Effector memory CD8-positive, alpha-beta T cell (primary cell): ENCODE measurements around the gene ZNF503.

ENCODE experiments used
- ATAC-seq: fragments of 150-1000 bp; cut with Tn5 transposase; replicated peaks from 2 replicates; pipeline ENCODE4 v1.10.0; 2021; ENCODE audit warnings: mild to moderate bottlenecking, moderate library complexity
- DNase-seq, 3 experiments: peaks; one replicate each; pipeline ENCODE4 v3.0.0; 2021
- H3K27ac Mint-ChIP-seq, 2 donors: one replicate each; pipeline ENCODE4 v1.8.0; 2022; ENCODE audit warnings: mild to moderate bottlenecking in 2 of 2, mixed read lengths in 2 of 2, moderate library complexity in 2 of 2
- H3K27me3 Mint-ChIP-seq, 2 donors: one replicate each; pipeline ENCODE4 v1.8.0; 2022; ENCODE audit warnings: mixed read lengths in 2 of 2
- H3K36me3 Mint-ChIP-seq: one replicate; pipeline ENCODE4 v1.8.0; 2022; ENCODE audit warnings: mild to moderate bottlenecking, moderate library complexity, mixed read lengths; ENCODE audit not compliant: insufficient read depth
- H3K4me1 Mint-ChIP-seq, 2 donors: one replicate each; pipeline ENCODE4 v1.8.0; 2022; ENCODE audit warnings: low read depth in 2 of 2, mixed read lengths in 2 of 2
- H3K4me3 Mint-ChIP-seq, 2 donors: one replicate each; pipeline ENCODE4 v1.8.0; 2022; ENCODE audit warnings: mild to moderate bottlenecking in 2 of 2, mixed read lengths in 2 of 2, moderate library complexity in 2 of 2
- H3K9me3 Mint-ChIP-seq, 2 donors: one replicate each; pipeline ENCODE4 v1.8.0; 2022; ENCODE audit warnings: mixed read lengths in 2 of 2

ZNF503 gene

GRCh38 chr10:75426880-75427279, 25.3 kb upstream of the ZNF503 start:
- H3K4me3 Mint-ChIP-seq: no peak overlapping the region

GRCh38 chr10:75425291-75426079, 23.9 kb upstream of the ZNF503 start:
- DNase-seq: no peak
- H3K4me3 Mint-ChIP-seq: no peak overlapping the region
- no peak overlapping the region for H3K27ac Mint-ChIP-seq
- H3K27me3 Mint-ChIP-seq: peaks cover 24 to 43% of the 10 kb centered on the region in 2 donors
- H3K36me3 Mint-ChIP-seq: no peaks in the 10 kb centered on the region
- H3K9me3 Mint-ChIP-seq: no peaks in the 10 kb centered on the region
- no peaks in the 10 kb centered on the region for H3K4me1 Mint-ChIP-seq
- no peak for ATAC-seq

More at GRCh38 chr10:75426880-75427279, 25.3 kb upstream of the ZNF503 start:
- H3K4me1 Mint-ChIP-seq: peaks cover 0 to under 1% of the 10 kb centered on the region in 2 donors
- no peak for DNase-seq
- no peak overlapping the region for H3K27ac Mint-ChIP-seq
- no peak for ATAC-seq
- H3K27me3 Mint-ChIP-seq: peaks cover 24 to 50% of the 10 kb centered on the region in 2 donors
- H3K9me3 Mint-ChIP-seq: no peaks in the 10 kb centered on the region
- H3K36me3 Mint-ChIP-seq: no peaks in the 10 kb centered on the region

DNA sequence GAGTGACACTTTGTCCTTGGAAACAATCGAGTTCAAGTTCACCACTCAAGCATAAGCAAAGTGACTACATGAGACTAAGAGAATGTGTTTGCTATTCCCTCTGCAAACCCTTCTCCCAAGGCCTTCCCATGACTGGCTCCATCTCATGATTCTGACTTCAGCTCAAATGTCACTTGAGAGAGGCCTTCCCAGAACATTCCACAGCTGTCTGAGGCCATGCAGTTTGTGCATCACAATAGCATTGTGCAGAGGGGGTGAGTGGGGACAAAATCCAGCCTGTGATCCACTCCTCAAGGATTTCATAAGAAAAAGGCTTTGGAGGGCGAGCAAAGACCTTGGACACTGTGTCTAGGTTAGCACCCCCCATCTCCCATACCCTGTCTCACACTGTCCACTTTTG, 23.0 kb upstream of the ZNF503 start:
- no peak for ATAC-seq
- Mint-ChIP-seq H3K4me1 (no peaks in the 10 kb centered on the region), H3K27me3 (peaks cover 18 to 43% of the 10 kb centered on the region in 2 donors), H3K27ac (no peak overlapping the region), H3K36me3 (no peaks in the 10 kb centered on the region), H3K4me3 (no peak overlapping the region), H3K9me3 (no peaks in the 10 kb centered on the region)
- DNase-seq: no peak

GRCh38 chr10:75422913-75423312, 21.3 kb upstream of the ZNF503 start:
- Mint-ChIP-seq H3K36me3 (no peaks in the 10 kb centered on the region), H3K27ac (no peak overlapping the region), H3K27me3 (peaks cover 16 to 41% of the 10 kb centered on the region in 2 donors), H3K4me3 (no peak overlapping the region), H3K9me3 (no peaks in the 10 kb centered on the region), H3K4me1 (no peaks in the 10 kb centered on the region)
- DNase-seq: no peak
- ATAC-seq: no peak

DNA sequence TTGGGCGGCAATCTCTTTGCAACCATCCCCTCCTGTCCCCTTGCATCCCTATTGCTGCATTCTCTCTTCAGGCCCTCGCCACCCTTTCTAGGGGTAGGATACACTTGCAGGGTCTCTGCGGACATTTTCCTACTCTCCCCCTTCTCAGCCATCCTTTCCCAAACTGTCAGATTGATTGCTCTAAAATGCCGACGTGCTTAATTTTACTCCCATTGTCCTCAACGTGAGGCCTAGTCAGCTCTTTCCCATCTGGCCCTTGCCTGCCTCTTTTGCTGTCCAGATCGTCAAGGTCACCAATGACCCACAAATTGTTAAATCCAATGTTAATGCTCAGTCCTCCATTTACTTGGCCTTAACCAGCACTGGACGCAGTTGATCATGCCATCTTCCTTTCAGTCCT, 17.1 kb upstream of the ZNF503 start:
- no peaks in the 10 kb centered on the region for H3K9me3 Mint-ChIP-seq
- no peaks in the 10 kb centered on the region for H3K4me1 Mint-ChIP-seq
- no peak overlapping the region for H3K4me3 Mint-ChIP-seq
- DNase-seq (no peak), ATAC-seq (no peak)
- no peaks in the 10 kb centered on the region for H3K36me3 Mint-ChIP-seq
- peaks cover 28 to 71% of the 10 kb centered on the region in 2 donors for H3K27me3 Mint-ChIP-seq
- no peak overlapping the region for H3K27ac Mint-ChIP-seq

DNA sequence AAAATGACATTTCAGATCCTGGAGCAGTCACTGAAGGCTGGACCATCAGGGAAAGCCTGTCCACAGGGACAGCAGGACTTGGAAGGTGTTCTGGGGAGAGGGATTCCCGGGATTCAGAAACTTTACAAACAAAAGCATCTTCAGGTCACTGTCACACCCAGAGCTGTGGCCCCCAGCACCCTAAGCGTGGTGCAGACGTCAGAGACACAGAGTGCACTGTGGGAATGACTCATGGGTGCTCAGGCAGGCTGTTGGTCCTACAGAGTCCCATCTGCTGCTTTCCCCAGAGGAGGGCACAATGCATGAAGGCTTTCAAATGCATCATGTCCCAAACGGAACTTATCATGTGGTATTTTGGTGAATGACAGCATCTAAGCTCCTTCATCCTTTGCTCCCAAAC, 16.7 kb upstream of the ZNF503 start:
- no peak for DNase-seq
- peaks cover 30 to 71% of the 10 kb centered on the region in 2 donors for H3K27me3 Mint-ChIP-seq

DNA sequence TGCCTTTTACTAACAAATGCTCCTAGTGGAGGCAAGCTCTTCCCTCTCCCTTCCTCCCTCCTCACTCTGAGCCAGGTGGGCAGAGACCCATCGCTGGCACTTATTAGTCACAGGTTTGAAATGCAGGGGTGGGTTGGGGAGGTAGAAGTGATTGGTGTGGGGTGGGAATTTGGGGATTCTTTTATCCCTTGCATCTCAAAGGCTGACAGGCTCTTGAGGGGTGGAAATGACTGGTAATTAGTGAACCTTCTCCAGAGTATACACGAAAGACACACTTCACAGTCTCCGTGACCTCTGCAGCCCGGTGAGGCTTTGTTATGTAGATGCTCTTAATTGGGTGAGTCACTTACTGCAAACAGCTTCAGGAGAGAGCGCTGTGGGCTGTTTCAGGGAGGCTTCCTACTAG, 16.0 kb upstream of the ZNF503 start:
- H3K36me3 Mint-ChIP-seq: no peaks in the 10 kb centered on the region
- no peak overlapping the region for H3K4me3 Mint-ChIP-seq
- H3K27ac Mint-ChIP-seq: no peak overlapping the region
- H3K27me3 Mint-ChIP-seq: peaks cover 31 to 71% of the 10 kb centered on the region in 2 donors
- H3K4me1 Mint-ChIP-seq: no peaks in the 10 kb centered on the region
- ATAC-seq: no peak
- no peak for DNase-seq
- no peaks in the 10 kb centered on the region for H3K9me3 Mint-ChIP-seq

More for the DNA sequence above, 16.7 kb upstream of the ZNF503 start:
- Mint-ChIP-seq H3K4me1 (no peaks in the 10 kb centered on the region), H3K9me3 (no peaks in the 10 kb centered on the region), H3K27ac (no peak overlapping the region), H3K36me3 (no peaks in the 10 kb centered on the region), H3K4me3 (no peak overlapping the region)
- ATAC-seq: no peak

GRCh38 chr10:75414527-75414926, 13.0 kb upstream of the ZNF503 start:
- DNase-seq (no peak), ATAC-seq (no peak)
- Mint-ChIP-seq H3K4me1 (peaks cover 0 to 2% of the 10 kb centered on the region in 2 donors), H3K27ac (no peak overlapping the region), H3K27me3 (peaks cover 56 to 81% of the 10 kb centered on the region in 2 donors), H3K9me3 (no peaks in the 10 kb centered on the region), H3K4me3 (no peak overlapping the region), H3K36me3 (no peaks in the 10 kb centered on the region)

- Mint-ChIP-seq H3K27me3 (peaks cover 67 to 77% of the 10 kb centered on the region in 2 donors), H3K4me1 (peaks cover 4 to 11% of the 10 kb centered on the region in 2 donors), H3K27ac (no peak overlapping the region), H3K4me3 (peak overlapping the region; percentile 74 to 76), H3K9me3 (no peaks in the 10 kb centered on the region), H3K36me3 (peaks cover 2% of the 10 kb centered on the region)
- ATAC-seq (no peak), DNase-seq (no peak)
Measured at GRCh38 chr10:75410132-75411005, 8.8 kb upstream of the ZNF503 start.

- Mint-ChIP-seq H3K27me3 (peaks cover 69 to 82% of the 10 kb centered on the region in 2 donors), H3K9me3 (no peaks in the 10 kb centered on the region), H3K36me3 (peaks cover 2% of the 10 kb centered on the region), H3K4me3 (peak overlapping the region; percentile 74 to 76), H3K4me1 (peaks cover 4 to 11% of the 10 kb centered on the region in 2 donors), H3K27ac (no peak overlapping the region)
- DNase-seq (no peak), ATAC-seq (peak; percentile 21)
Measured at GRCh38 chr10:75408911-75409885, 7.6 kb upstream of the ZNF503 start.

- H3K27me3 Mint-ChIP-seq: peaks cover 71 to 82% of the 10 kb centered on the region in 2 donors
- H3K36me3 Mint-ChIP-seq: peaks cover 2% of the 10 kb centered on the region
- H3K4me1 Mint-ChIP-seq: peaks cover 4 to 13% of the 10 kb centered on the region in 2 donors
- DNase-seq (no peak), ATAC-seq (no peak)
- no peak overlapping the region for H3K27ac Mint-ChIP-seq
- peak overlapping the region; percentile 74 to 76 for H3K4me3 Mint-ChIP-seq
- H3K9me3 Mint-ChIP-seq: no peaks in the 10 kb centered on the region
Measured at GRCh38 chr10:75408509-75408875, 6.9 kb upstream of the ZNF503 start.

GRCh38 chr10:75407713-75408508, 6.3 kb upstream of the ZNF503 start:
- peaks cover 9 to 17% of the 10 kb centered on the region in 2 donors for H3K4me1 Mint-ChIP-seq
- DNase-seq: no peak
- peaks cover 71 to 82% of the 10 kb centered on the region in 2 donors for H3K27me3 Mint-ChIP-seq
- H3K4me3 Mint-ChIP-seq: peak overlapping the region; percentile 74 to 76
- H3K9me3 Mint-ChIP-seq: no peaks in the 10 kb centered on the region
- H3K27ac Mint-ChIP-seq: no peak overlapping the region
- no peak for ATAC-seq
- peaks cover 2% of the 10 kb centered on the region for H3K36me3 Mint-ChIP-seq
